AG10803 (cell line): ENCODE data around the gene ZNF780A.

Source experiments
- DNase-seq: peaks from one replicate; pipeline ENCODE4 v3.0.0; 2010; ENCODE audit warnings: low read depth
- H3K4me3 ChIP-seq: 2 replicates; pipeline ENCODE4 v1.5.1; 2011; ENCODE audit warnings: mild to moderate bottlenecking, low read length, control low read depth
- TF ChIP-seq, protein P1 (sequence below): conservative IDR thresholded peaks from 2 replicates; pipeline ENCODE4 v1.5.1; 2011; ENCODE audit warnings: mild to moderate bottlenecking, low read length, control low read depth, inconsistent platforms

The ZNF780A gene

DNA sequence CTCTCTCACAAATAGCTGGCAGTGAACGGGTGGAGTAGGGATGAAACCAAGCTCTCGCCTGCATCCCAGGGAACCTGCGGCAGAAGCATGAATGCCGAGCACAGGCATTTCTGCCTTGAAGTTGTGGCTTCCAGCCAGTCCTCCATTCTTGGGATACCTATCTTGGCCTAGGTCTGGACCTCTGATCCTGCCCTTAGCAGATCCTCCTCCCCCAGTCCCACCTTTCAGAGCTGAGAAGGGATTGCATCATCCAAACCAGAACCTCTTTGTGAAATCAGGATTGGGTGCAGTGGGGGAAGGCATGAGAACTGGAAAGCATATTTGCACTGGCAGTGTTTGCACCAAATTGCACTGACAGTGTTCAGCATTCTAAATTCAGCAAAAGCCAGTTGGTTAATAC is 5.8 kb downstream of the ZNF780A start:
- TF ChIP-seq, protein P1, sequence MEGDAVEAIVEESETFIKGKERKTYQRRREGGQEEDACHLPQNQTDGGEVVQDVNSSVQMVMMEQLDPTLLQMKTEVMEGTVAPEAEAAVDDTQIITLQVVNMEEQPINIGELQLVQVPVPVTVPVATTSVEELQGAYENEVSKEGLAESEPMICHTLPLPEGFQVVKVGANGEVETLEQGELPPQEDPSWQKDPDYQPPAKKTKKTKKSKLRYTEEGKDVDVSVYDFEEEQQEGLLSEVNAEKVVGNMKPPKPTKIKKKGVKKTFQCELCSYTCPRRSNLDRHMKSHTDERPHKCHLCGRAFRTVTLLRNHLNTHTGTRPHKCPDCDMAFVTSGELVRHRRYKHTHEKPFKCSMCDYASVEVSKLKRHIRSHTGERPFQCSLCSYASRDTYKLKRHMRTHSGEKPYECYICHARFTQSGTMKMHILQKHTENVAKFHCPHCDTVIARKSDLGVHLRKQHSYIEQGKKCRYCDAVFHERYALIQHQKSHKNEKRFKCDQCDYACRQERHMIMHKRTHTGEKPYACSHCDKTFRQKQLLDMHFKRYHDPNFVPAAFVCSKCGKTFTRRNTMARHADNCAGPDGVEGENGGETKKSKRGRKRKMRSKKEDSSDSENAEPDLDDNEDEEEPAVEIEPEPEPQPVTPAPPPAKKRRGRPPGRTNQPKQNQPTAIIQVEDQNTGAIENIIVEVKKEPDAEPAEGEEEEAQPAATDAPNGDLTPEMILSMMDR, result no peak
- no peak overlapping the region for H3K4me3 ChIP-seq
- peak; percentile 4 for DNase-seq

DNA sequence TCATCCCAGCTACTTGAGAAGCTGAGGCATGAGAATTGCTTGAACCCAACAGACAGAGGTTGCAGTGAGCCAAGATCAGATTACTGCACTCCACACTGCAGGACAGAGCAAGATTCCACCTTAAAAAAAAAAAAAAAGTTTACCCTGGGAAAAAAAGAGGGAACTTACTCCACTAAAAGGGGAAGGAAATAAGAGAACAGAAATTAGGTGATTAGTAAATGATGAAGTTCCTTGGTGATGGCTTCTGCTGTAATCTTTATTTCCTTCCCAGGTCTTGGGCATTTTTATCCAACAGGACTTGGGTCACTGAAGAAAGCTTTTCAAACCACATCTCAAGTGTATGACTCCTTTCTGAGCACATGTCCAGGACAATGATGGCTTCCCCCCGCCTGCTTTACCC is 9.3 kb downstream of the ZNF780A start:
- no peak overlapping the region for H3K4me3 ChIP-seq
- TF ChIP-seq, protein P1, result no peak
- no peak for DNase-seq

DNA sequence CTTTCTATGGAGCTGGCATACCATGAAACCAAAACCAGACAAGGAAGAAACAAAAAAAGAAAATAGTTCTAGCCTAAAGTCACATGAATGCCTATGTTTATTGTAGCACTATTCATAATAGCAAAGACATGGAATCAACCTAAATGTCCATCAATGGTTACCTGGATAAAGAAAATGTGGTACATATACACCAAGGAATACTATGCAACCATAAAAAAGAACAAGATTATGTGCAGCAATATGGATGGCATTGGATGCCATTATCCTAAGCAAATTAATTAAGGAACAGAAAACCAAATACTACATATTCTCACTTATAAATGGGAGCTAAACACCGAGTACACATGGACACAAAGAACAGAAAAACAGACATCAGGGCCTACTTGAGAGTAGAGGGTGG is 10.5 kb downstream of the ZNF780A start:
- TF ChIP-seq, protein P1, result no peak
- DNase-seq, result no peak
- H3K4me3 ChIP-seq, result no peak overlapping the region

DNA sequence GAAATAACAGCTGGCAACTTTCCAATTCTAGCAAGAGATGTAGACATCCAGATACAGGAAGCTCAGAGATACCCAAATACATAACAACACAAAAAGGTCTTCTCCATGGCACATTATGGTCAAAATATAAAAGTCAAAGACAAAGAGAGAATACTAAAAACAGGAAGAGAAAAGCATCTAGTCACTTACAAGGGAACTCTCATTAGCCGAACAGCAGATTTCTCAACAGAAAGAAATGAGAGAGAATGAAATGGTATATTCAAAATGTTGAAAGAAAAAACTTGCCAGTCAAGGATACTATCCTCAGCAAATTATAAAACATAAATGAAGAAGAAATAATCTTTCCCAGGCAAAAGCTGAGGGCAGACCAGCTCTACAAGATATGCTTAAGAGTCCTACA is 12.4 kb downstream of the ZNF780A start:
- no peak overlapping the region for H3K4me3 ChIP-seq
- no peak for DNase-seq
- TF ChIP-seq, protein P1, result no peak

DNA sequence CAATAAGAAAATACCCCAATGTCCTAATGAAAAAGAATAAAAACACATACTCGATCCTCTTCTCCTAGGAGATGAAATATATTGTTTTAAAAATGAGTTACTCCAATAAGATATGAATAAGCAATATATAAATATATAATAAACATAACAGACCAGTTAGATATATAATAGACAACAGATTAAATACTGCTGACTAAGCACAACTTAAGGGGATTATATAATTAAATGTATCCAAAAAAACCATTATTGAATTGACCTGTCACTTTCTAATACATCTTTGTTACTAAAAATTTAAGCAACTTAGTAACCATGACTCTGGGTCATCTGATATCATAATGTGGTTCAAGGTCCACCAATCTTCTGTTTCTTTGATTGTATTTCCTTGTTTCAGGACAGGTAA is 20.7 kb downstream of the ZNF780A start:
- no peak for DNase-seq
- TF ChIP-seq, protein P1, result no peak
- H3K4me3 ChIP-seq, result no peak overlapping the region

DNA sequence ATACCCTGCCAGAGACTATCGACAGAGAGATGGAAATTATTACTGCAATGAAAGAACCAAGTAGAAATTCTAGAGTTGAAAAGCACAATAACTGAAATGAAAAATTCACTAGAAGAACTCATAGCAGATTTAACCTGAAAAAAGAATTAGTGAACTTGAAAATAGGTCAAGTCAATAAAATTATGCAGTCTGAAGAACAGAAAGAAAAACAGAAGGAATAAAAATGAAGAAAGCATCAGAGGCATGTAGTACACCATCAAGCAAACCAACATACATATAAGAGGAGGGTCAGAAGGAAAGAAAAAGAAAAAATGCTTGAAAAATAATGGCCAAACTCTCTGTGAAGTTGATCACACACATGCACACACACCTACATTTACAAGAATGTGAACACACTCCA is 31.1 kb downstream of the ZNF780A start:
- TF ChIP-seq, protein P1, result no peak
- H3K4me3 ChIP-seq, result no peak overlapping the region
- DNase-seq, result no peak

DNA sequence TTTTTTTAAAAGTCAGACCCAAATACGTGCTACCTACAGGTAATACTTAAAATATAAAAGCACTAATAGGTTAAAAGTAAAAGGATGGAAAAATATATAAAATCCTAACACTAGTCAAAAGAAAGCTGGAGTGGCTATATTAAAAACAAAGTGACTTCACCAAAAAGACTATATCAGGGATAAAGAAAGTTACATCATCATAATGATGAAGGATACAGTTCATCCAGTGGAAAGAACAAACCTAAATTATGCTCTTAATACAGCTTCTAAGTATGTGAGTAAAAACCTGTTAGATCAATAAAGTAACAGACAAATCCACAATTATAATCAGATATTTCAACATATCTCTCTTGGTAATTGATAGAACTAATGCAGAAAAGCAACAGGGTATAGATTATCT is 33.6 kb downstream of the ZNF780A start:
- DNase-seq, result no peak
- H3K4me3 ChIP-seq, result no peak overlapping the region
- TF ChIP-seq, protein P1, result no peak
